Activated CD4-positive, alpha-beta memory T cell treated with anti-CD3 and anti-CD28 coated beads for 36 hours (primary cell): Measurements from ENCODE around the gene TMEM123. TPM values are rescaled to one million over a fixed set of nuclear protein-coding genes. Genes with fewer than 3 reads are reported as not detected.

Experiments used
- CTCF ChIA-PET: fragments of 350-600 bp; sonication (Branson Sonifier 250); formaldehyde crosslinking; loops from one replicate; lab custom pipeline; 2021; ENCODE audit warnings: antibody characterized with exemption, inconsistent platforms; lab: Charles Lee
- POLR2A ChIA-PET: fragments of 350-600 bp; sonication (Branson Sonifier 250); formaldehyde crosslinking; loops from one replicate; lab custom pipeline; 2021; ENCODE audit warnings: antibody characterized with exemption; lab: Charles Lee
- DNase-seq: peaks from one replicate; pipeline ENCODE4 v3.0.0-alpha.2; 2020
- H3K27ac Mint-ChIP-seq: one replicate; pipeline ENCODE4 v1.8.0; 2021; ENCODE audit warnings: mixed read lengths
- H3K27me3 Mint-ChIP-seq: one replicate; pipeline ENCODE4 v1.8.0; 2021; ENCODE audit warnings: mixed read lengths
- H3K36me3 Mint-ChIP-seq: one replicate; pipeline ENCODE4 v1.8.0; 2021; ENCODE audit warnings: mixed read lengths
- H3K4me1 Mint-ChIP-seq: one replicate; pipeline ENCODE4 v1.8.0; 2021; ENCODE audit warnings: low read depth, mixed read lengths
- H3K4me3 Mint-ChIP-seq: one replicate; pipeline ENCODE4 v1.8.0; 2021; ENCODE audit warnings: mild to moderate bottlenecking, mixed read lengths
- H3K9me3 Mint-ChIP-seq: one replicate; pipeline ENCODE4 v1.8.0; 2021; ENCODE audit warnings: mixed read lengths
- intact Hi-C: fragments of 100-400 bp; cut with micrococcal nuclease; formaldehyde crosslinking; loops from one replicate; pipeline ENCODE4 v1.15.1; 2023
- total RNA-seq, 2 experiments: library from RNA; stranded (reverse); gene quantifications; one replicate each; pipeline ENCODE4 v1.2.3, GENCODE V29; 2021

TMEM123 gene
- total RNA-seq, 2 experiments from 2014 or later: 175 to 180 TPM

DNA sequence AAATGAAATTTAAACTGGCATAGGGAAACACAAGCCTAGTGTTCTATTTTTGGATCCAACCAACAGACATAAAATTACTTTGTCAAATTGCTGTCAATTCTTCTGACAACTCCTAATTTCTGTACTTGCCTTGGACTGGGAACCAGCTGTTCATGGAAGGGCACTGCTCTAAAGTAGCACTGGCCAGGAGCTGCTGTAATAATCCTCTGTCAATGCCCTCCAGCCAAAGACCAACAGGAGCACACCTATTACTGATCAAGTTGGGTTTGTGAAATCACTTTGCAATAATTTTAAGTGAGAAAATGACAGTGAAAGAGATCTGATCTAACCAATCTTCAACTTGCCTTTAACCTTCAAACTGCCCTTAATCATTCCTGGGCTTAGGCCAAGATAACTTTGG lies 18.9 kb upstream of the TMEM123 start:
- Mint-ChIP-seq H3K4me3 (no peak overlapping the region), H3K4me1 (peaks cover 71% of the 10 kb centered on the region), H3K27me3 (no peaks in the 10 kb centered on the region), H3K27ac (no peak overlapping the region), H3K36me3 (no peaks in the 10 kb centered on the region), H3K9me3 (no peaks in the 10 kb centered on the region)
- CTCF ChIA-PET: interaction anchor here (1.2 to 1.4 kb wide), 2 partner anchors 18 to 81 kb away, joined by 4 to 5 read pairs; no protein-coding TSS in a partner anchor
- POLR2A ChIA-PET: no interaction called here
- DNase-seq: no peak
- intact Hi-C loops: no loop called here

DNA sequence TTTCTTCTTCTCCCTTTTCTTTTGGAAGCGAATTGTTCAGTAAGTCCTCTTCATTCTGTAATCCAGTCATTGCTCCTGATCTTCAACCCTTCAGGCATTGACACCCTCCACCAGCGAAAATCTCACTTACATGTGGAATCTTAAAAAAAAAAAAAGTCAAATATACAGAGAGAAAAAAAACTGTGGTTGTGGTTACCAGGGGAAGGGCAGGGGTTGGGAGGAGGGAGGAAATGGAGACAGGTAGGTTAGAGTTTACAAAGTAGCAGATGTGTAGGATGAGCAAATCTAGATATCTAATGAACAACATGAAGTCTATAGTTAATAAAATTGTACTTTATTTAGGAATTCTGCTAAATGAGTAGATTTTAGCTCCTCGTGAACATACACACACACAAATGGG lies 17.7 kb upstream of the TMEM123 start:
- intact Hi-C loops: no loop called here
- no peaks in the 10 kb centered on the region for H3K36me3 Mint-ChIP-seq
- no peak overlapping the region for H3K27ac Mint-ChIP-seq
- no peaks in the 10 kb centered on the region for H3K9me3 Mint-ChIP-seq
- CTCF ChIA-PET: interaction anchor here (1.4 kb wide), 1 partner anchor 17 kb away, joined by 4 read pairs; no protein-coding TSS in a partner anchor
- DNase-seq: no peak
- H3K4me1 Mint-ChIP-seq: peaks cover 77% of the 10 kb centered on the region
- no peaks in the 10 kb centered on the region for H3K27me3 Mint-ChIP-seq
- POLR2A ChIA-PET: no interaction called here
- peak overlapping the region; percentile 24 for H3K4me3 Mint-ChIP-seq

DNA sequence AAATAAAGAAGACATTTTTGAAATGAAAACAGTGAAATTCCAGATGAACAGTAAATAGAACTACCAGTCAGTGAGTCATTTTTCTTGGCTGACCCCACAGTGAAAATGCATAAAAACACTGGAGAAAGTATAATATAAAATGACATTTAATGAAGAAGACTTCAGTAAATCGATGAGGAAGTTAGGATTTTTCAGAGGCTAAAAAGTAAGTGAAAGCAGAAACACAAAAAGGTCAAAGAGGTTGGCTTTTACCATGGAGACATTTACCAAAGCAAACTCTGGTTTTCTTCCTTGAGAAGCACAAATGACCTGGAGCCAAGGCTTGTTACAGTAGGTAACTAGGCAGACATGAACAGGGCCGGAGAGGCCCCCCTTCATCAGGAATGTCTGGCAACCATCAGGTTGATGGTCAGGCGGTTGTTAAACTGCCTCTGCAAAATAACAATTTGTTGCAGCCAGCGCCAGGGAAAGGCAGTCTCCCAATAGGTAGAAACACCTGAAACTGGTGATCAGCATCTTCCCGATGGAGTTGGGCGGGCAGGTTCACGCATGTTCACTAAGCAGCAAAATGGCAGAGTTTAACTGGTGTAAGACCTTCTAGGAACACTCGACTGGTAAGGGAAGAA lies 16.7 kb upstream of the TMEM123 start:
- no peaks in the 10 kb centered on the region for H3K36me3 Mint-ChIP-seq
- CTCF ChIA-PET: no interaction called here

DNA sequence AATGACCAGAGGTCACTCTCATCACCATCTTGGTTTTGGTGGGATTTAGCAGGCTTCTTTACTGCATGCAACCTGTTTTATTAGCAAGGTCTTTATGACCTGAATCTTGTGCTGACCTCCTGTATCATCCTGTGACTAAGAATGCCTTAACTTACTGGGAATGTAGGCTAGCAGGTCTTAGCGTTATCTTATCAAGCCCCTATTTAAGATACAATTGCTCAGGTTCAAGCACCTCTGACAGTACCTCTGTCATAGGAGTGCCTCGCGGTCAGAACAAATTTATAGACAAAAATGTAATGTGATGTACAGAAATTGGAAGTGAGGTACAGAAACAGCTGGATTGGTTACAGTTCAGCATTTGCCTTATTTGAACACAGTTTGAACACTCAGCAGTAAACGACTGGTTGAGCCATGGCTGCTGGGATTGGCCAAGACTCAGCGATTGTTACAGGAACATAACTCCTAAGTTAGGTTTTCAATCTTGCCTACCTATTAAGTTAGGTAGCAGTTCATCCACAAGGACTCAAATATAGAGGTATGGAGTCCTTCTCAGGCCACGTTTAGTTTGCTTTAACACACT lies 16.1 kb upstream of the TMEM123 start:
- H3K36me3 Mint-ChIP-seq: no peaks in the 10 kb centered on the region
- intact Hi-C loops: no loop called here
- no peak for DNase-seq
- H3K4me3 Mint-ChIP-seq: no peak overlapping the region
- ChIA-PET POLR2A (no interaction called here), CTCF (interaction anchor here (0.6 kb wide), 1 partner anchor 240 kb away, joined by 6 read pairs; no protein-coding TSS in a partner anchor)
- no peak overlapping the region for H3K27ac Mint-ChIP-seq
- no peaks in the 10 kb centered on the region for H3K9me3 Mint-ChIP-seq
- no peaks in the 10 kb centered on the region for H3K27me3 Mint-ChIP-seq
- H3K4me1 Mint-ChIP-seq: peaks cover 77% of the 10 kb centered on the region

More for the DNA sequence above, 16.7 kb upstream of the TMEM123 start:
- intact Hi-C loops: no loop called here
- Mint-ChIP-seq H3K4me1 (peaks cover 79% of the 10 kb centered on the region), H3K27ac (no peak overlapping the region), H3K4me3 (no peak overlapping the region), H3K9me3 (no peaks in the 10 kb centered on the region), H3K27me3 (no peaks in the 10 kb centered on the region)
- DNase-seq: no peak
- POLR2A ChIA-PET: no interaction called here

DNA sequence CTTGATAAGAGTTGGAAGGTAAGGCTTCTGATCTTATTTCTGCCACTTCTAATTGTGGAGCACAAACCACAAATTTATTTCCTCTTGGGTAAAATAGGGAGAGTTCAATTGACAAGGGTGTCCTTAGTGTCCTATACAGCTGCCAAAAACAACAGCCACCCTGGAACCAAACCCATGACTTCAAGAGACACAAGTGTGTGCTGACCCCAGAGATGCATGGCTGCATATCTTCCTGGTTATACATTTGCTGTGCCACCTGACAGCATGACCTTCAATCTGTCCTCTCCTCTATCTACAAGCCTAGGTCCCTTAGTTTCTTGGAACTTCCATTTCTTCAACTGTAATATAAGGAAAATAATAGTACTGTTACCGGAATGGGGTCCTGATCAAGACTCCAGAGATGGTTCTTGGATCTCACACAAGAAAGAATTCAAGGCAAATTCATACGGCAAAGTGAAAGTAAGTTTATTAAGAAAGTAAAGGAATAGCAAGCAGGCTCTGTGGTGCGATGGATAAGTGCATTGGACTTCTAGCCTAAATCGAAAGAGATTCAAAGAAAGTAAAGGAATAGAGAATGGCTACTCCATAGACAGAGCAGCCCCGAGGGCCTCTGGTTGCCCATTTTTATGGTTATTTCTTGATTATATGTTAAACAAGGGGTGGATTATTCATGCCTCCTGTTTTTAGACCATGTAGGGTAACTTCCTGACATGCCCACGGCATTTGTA lies 15.5 kb upstream of the TMEM123 start:
- H3K36me3 Mint-ChIP-seq: no peaks in the 10 kb centered on the region
- intact Hi-C loops: no loop called here
- peak overlapping the region; percentile 5 for H3K4me3 Mint-ChIP-seq
- no peak for DNase-seq
- H3K27ac Mint-ChIP-seq: no peak overlapping the region
- ChIA-PET CTCF (interaction anchor here (0.6 to 2.2 kb wide), 3 partner anchors 28 to 240 kb away, joined by 5 to 11 read pairs (median 6); no protein-coding TSS in a partner anchor), POLR2A (interaction anchor here (1.2 kb wide), 1 partner anchor 8 kb away, joined by 5 read pairs; no protein-coding TSS in a partner anchor)
- H3K27me3 Mint-ChIP-seq: no peaks in the 10 kb centered on the region
- no peaks in the 10 kb centered on the region for H3K9me3 Mint-ChIP-seq
- H3K4me1 Mint-ChIP-seq: peaks cover 73% of the 10 kb centered on the region

DNA sequence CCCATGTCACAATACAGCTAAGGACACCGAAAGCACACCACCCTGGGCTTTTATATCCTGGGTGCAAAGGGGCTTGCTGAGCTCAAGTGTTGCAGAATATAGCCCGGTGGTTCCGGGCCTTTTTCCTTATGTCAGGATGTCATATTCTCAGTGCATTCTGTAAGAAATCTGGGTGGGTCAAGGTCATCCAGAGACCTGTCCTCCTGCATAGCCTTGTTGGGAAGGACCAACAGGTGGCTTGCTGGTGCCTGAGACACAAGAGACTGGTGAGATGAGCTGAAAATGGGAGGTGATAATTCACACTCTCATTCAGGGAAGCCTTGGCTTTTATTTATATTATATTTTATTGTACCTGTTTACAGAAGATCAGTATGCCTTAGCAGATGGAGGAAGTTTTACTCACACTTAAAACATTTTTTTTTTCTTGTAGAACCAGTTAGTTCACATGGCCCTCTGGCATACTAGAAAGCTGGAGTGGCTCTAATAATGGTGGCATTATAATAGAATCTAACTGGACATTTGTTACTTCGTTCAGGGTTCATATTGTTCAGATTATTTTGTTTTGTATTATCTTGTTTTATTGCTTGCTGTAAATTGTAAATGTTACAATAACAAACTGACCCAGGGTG lies 14.6 kb upstream of the TMEM123 start:
- ChIA-PET CTCF (interaction anchor here (1.3 to 2.2 kb wide), 3 partner anchors 29 to 125 kb away, joined by 5 to 11 read pairs (median 8); no protein-coding TSS in a partner anchor), POLR2A (interaction anchor here (1.2 kb wide), 1 partner anchor 9 kb away, joined by 5 read pairs; no protein-coding TSS in a partner anchor)
- Mint-ChIP-seq H3K27ac (no peak overlapping the region), H3K4me3 (no peak overlapping the region), H3K27me3 (no peaks in the 10 kb centered on the region), H3K9me3 (no peaks in the 10 kb centered on the region), H3K36me3 (no peaks in the 10 kb centered on the region), H3K4me1 (peaks cover 72% of the 10 kb centered on the region)
- no peak for DNase-seq
- intact Hi-C loops: no loop called here

DNA sequence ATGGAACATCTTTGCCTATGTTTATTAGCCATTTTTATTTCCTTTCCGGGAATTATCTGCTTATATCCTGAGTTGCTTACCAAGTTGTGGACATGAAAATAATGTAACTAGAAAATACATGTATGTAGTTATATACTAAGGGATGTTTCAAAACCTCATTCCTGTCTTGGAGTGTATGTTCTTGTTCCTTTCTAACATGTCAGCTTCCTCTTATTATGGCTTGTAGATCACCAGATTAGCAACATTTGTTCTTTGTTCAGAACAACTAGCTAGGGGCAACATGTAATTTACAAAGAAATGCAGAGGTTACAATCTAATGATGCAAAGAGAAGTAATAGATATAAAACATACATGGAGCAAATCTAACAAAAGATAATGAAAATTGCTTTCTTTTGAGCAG lies 13.1 kb upstream of the TMEM123 start:
- DNase-seq: no peak
- intact Hi-C loops: loop anchor here (1.0 kb wide), 1 partner anchor 11 kb away; no protein-coding TSS in a partner anchor
- Mint-ChIP-seq H3K27ac (no peak overlapping the region), H3K36me3 (no peaks in the 10 kb centered on the region), H3K4me3 (no peak overlapping the region), H3K9me3 (no peaks in the 10 kb centered on the region), H3K4me1 (peaks cover 62% of the 10 kb centered on the region), H3K27me3 (no peaks in the 10 kb centered on the region)
- ChIA-PET CTCF (interaction anchor here (1.7 to 2.2 kb wide), 2 partner anchors 75 to 123 kb away, joined by 8 to 11 read pairs; no protein-coding TSS in a partner anchor), POLR2A (no interaction called here)

DNA sequence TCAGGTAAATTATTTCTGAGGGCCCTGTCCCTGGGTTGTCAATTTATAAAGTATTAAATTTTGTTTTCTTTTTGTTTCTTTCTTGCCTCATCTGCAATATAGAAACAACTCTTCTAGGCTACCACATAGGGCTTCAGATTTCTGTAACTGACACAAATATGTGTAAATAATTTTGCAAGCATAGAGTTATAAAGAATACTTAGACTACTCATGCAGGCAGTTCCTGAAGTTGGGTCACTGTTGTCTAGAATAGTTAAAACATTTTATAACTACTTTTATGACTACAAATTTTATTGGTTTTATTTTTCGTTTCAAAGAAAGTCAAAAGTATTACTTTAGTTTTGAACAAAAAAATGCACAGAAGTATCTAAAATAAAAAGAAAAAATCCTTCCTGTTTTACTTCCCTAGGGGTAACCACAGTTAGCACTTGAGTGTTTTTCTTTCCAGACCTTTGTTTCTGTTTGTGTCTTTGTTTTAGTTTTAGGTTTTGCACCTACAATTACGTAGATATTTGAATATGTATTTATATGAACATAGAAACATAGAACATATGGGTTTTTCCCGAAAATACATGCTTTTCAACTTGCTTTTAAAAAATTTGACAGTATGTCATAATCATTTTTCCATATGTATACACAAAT lies 12.4 kb upstream of the TMEM123 start:
- H3K36me3 Mint-ChIP-seq: no peaks in the 10 kb centered on the region
- H3K27ac Mint-ChIP-seq: no peak overlapping the region
- CTCF ChIA-PET: no interaction called here
- POLR2A ChIA-PET: no interaction called here
- H3K4me1 Mint-ChIP-seq: peaks cover 59% of the 10 kb centered on the region
- no peaks in the 10 kb centered on the region for H3K27me3 Mint-ChIP-seq
- no peak for DNase-seq
- no peaks in the 10 kb centered on the region for H3K9me3 Mint-ChIP-seq
- intact Hi-C loops: no loop called here
- H3K4me3 Mint-ChIP-seq: no peak overlapping the region

DNA sequence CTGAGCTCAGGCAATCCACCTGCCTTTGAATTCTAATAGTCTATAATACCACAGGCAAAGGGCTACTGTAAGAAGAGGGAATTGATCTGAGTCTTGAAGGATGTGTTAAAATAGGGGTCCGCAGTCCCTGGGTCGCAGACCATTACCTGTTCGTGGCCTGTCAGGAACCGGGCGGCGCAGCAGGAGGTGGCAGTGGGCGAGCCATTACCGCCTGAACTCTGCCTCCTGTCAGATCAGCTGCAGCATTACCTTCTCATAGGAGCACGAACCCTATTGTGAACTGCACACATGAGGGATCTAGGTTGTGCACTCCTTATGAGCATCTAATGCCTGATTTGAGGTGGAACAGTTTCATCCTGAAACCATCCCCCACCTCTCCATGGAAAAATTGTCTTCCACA lies 11.5 kb upstream of the TMEM123 start:
- Mint-ChIP-seq H3K27ac (no peak overlapping the region), H3K27me3 (no peaks in the 10 kb centered on the region), H3K9me3 (no peaks in the 10 kb centered on the region), H3K4me3 (no peak overlapping the region), H3K36me3 (no peaks in the 10 kb centered on the region), H3K4me1 (peaks cover 59% of the 10 kb centered on the region)
- intact Hi-C loops: no loop called here
- DNase-seq: no peak
- ChIA-PET CTCF (interaction anchor here (0.9 kb wide), 1 partner anchor 10 kb away, joined by 4 read pairs; no protein-coding TSS in a partner anchor), POLR2A (no interaction called here)

DNA sequence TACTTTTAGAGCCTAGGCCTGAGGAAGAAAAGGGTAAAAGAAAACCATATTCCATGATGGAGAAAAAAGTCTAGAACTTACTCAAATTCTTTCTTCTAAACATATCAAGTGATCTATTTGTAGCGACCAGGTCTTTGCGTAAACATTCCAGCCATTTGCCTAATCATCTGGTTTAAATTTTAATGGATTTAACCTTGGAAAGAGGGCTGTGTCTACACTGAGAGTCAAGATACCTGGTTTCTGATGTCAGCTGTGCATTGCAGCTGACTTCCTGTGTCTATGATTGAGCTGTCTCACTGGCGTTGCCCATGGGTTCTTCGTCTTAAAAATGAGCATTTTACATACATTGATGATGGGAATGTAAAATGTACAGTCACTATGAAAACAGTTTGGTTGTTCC lies 10.0 kb upstream of the TMEM123 start:
- DNase-seq: no peak
- Mint-ChIP-seq H3K27ac (no peak overlapping the region), H3K9me3 (no peaks in the 10 kb centered on the region), H3K4me1 (peaks cover 61% of the 10 kb centered on the region), H3K27me3 (no peaks in the 10 kb centered on the region), H3K36me3 (no peaks in the 10 kb centered on the region), H3K4me3 (no peak overlapping the region)
- ChIA-PET POLR2A (no interaction called here), CTCF (interaction anchor here (0.7 to 1.1 kb wide), 3 partner anchors 11 to 72 kb away, joined by 3 read pairs; no protein-coding TSS in a partner anchor)
- intact Hi-C loops: no loop called here

DNA sequence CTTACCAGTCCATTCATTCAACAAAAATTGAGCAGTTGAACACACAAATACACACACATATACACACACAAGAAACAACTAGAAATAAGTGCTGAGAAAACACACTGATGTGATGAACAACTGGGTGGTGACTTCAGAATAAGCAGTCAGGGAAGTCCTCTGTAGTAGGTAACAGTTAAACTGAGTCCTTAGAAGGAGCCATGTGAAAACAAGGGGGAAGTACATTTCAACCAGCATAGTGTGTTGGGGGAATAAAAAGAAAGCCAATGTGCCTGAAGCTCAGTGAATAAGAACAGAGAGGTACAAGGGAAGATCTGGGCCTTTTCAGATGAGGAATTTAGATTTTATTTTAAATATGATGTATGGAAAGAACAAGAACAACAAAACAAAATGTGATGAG lies 6.8 kb upstream of the TMEM123 start:
- CTCF ChIA-PET: interaction anchor here (0.7 kb wide), 1 partner anchor 19 kb away, joined by 3 read pairs; no protein-coding TSS in a partner anchor
- H3K27me3 Mint-ChIP-seq: no peaks in the 10 kb centered on the region
- POLR2A ChIA-PET: no interaction called here
- H3K4me3 Mint-ChIP-seq: no peak overlapping the region
- peaks cover 62% of the 10 kb centered on the region for H3K4me1 Mint-ChIP-seq
- intact Hi-C loops: no loop called here
- H3K9me3 Mint-ChIP-seq: no peaks in the 10 kb centered on the region
- DNase-seq: no peak
- no peak overlapping the region for H3K27ac Mint-ChIP-seq
- no peaks in the 10 kb centered on the region for H3K36me3 Mint-ChIP-seq
